ENCODE results near the gene PCDHB5.
A peak's percentile ranks its signal among the peaks of the same experiment; 100 is the strongest.
"Not testable (repeated sequence)": the region's sequence is repeated elsewhere in the genome, so short reads cannot be mapped to it uniquely, and the experiment has no call there.

Gene PCDHB5

DNA sequence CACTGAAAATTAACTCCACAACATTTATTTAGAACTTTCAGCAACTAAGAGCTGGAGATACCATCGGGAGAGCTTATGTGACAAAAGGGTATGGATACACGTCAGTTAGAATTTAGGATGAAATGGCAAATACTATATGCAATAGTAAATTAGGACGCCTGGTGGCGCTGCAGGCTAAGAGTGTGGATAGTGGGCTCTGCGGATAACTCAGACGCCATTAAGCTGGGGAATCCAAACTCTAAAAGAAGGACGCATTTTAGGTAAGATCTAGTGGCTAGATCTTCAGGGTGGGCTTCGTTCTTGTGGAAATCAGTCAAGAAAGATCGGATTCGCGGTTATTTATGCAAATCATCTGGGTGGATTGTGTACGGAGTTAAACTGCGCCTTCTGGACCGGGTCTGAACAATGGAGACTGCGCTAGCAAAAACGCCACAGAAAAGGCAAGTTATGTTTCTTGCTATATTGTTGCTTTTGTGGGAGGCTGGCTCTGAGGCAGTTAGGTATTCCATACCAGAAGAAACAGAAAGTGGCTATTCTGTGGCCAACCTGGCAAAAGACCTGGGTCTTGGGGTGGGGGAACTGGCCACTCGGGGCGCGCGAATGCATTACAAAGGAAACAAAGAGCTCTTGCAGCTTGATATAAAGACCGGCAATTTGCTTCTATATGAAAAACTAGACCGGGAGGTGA, at the start of gene PCDHB5:
Gene PCDHB5, plus strand, starts transcription at position 177 of the 688 bp plus-strand sequence. Its CDS starts 229 bp downstream, at position 406.
- Mint-ChIP-seq H3K4me3 (peak within 1 kb of the TSS; percentile 11 to 50), H3K27ac (no peak within 1 kb of the TSS), H3K9me3 (peaks cover 18 to 22% of the 10 kb centered on the region in 2 donors), H3K36me3 (peaks cover 7 to 10% of the 10 kb centered on the region in 2 donors), H3K27me3 (peaks cover 10 to 40% of the 10 kb centered on the region in 2 donors), H3K4me1 (peaks cover 6 to 8% of the 10 kb centered on the region in 2 donors)
- DNase-seq (no peak), ATAC-seq (replicated peaks) (no peak)

- peaks cover 27 to 43% of the 10 kb centered on the region in 2 donors for H3K27me3 Mint-ChIP-seq
- no peak for ATAC-seq (replicated peaks)
- no peak for DNase-seq
- peak within 1 kb of the TSS; percentile 44 for H3K27ac Mint-ChIP-seq
- H3K36me3 Mint-ChIP-seq: peaks cover 6% of the 10 kb centered on the region in 2 donors
- peaks cover 6 to 17% of the 10 kb centered on the region in 2 donors for H3K9me3 Mint-ChIP-seq
- no peaks in the 10 kb centered on the region for H3K4me1 Mint-ChIP-seq
- H3K4me3 Mint-ChIP-seq: no peak within 1 kb of the TSS
These were observed 40.3 kb upstream of the PCDHB5 start, which contains the start of gene PCDHB2 for GRCh38 chr5:141094481-141095262. TSS of gene PCDHB2 (plus strand) at chr5:141094615. CDS start at chr5:141094791, 176 bp downstream.

- peaks cover 31 to 47% of the 10 kb centered on the region in 2 donors for H3K27me3 Mint-ChIP-seq
- no peak for DNase-seq
These were observed 39.8 kb upstream of the PCDHB5 start for GRCh38 chr5:141095263-141095641.

DNA sequence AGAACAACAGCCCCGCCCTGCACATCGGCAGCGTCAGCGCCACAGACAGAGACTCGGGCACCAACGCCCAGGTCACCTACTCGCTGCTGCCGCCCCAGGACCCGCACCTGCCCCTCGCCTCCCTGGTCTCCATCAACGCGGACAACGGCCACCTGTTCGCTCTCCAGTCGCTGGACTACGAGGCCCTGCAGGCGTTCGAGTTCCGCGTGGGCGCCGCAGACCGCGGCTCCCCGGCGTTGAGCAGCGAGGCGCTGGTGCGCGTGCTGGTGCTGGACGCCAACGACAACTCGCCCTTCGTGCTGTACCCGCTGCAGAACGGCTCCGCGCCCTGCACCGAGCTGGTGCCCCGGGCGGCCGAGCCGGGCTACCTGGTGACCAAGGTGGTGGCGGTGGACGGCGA, 38.8 kb upstream of the PCDHB5 start:
- peaks cover 11 to 21% of the 10 kb centered on the region in 2 donors for H3K9me3 Mint-ChIP-seq
- H3K4me3 Mint-ChIP-seq; H3K4me1 Mint-ChIP-seq; ATAC-seq (replicated peaks); H3K27ac Mint-ChIP-seq; DNase-seq; H3K36me3 Mint-ChIP-seq: not testable (repeated sequence)
- H3K27me3 Mint-ChIP-seq: peaks cover 40 to 49% of the 10 kb centered on the region in 2 donors

More at GRCh38 chr5:141095263-141095641, 39.8 kb upstream of the PCDHB5 start:
- H3K36me3 Mint-ChIP-seq: peaks cover 6% of the 10 kb centered on the region in 2 donors
- H3K9me3 Mint-ChIP-seq: peaks cover 7 to 18% of the 10 kb centered on the region in 2 donors
- no peak overlapping the region for H3K4me3 Mint-ChIP-seq
- H3K27ac Mint-ChIP-seq: no peak overlapping the region
- H3K4me1 Mint-ChIP-seq: peaks cover 0 to 1% of the 10 kb centered on the region in 2 donors
- ATAC-seq (replicated peaks): no peak

DNA sequence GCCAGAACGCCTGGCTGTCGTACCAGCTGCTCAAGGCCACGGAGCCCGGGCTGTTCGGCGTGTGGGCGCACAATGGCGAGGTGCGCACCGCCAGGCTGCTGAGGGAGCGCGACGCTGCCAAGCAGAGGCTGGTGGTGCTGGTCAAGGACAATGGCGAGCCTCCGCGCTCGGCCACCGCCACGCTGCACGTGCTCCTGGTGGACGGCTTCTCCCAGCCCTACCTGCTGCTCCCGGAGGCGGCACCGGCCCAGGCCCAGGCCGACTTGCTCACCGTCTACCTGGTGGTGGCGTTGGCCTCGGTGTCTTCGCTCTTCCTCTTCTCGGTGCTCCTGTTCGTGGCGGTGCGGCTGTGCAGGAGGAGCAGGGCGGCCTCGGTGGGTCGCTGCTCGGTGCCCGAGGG, 38.4 kb upstream of the PCDHB5 start:
- H3K4me1 Mint-ChIP-seq; H3K36me3 Mint-ChIP-seq; H3K4me3 Mint-ChIP-seq; DNase-seq; H3K27ac Mint-ChIP-seq; ATAC-seq (replicated peaks): not testable (repeated sequence)
- Mint-ChIP-seq H3K27me3 (peaks cover 40 to 53% of the 10 kb centered on the region in 2 donors), H3K9me3 (peaks cover 12 to 21% of the 10 kb centered on the region in 2 donors)

GRCh38 chr5:141100243-141100805, 34.7 kb upstream of the PCDHB5 start, which contains the start of gene PCDHB3:
TSS of gene PCDHB3 (plus strand) at chr5:141100473. CDS start at chr5:141100650, 177 bp downstream.
- Mint-ChIP-seq H3K4me1 (peaks cover 0 to 6% of the 10 kb centered on the region in 2 donors), H3K9me3 (peaks cover 4 to 11% of the 10 kb centered on the region in 2 donors), H3K27ac (no peak within 1 kb of the TSS), H3K36me3 (peaks cover 0 to 4% of the 10 kb centered on the region in 2 donors), H3K4me3 (peak within 1 kb of the TSS in 1 of 2 donors; percentile 42), H3K27me3 (peaks cover 24 to 37% of the 10 kb centered on the region in 2 donors)
- DNase-seq (no peak), ATAC-seq (replicated peaks) (no peak)

GRCh38 chr5:141101059-141101458, 33.9 kb upstream of the PCDHB5 start:
- Mint-ChIP-seq H3K4me3 (no peak overlapping the region), H3K27me3 (peaks cover 19 to 30% of the 10 kb centered on the region in 2 donors), H3K27ac (no peak overlapping the region), H3K4me1 (peaks cover 0 to 6% of the 10 kb centered on the region in 2 donors), H3K36me3 (peaks cover 0 to 4% of the 10 kb centered on the region in 2 donors), H3K9me3 (peaks cover 4 to 11% of the 10 kb centered on the region in 2 donors)
- DNase-seq (no peak), ATAC-seq (replicated peaks) (no peak)

- DNase-seq; ATAC-seq (replicated peaks); H3K4me1 Mint-ChIP-seq; H3K36me3 Mint-ChIP-seq; H3K27ac Mint-ChIP-seq; H3K4me3 Mint-ChIP-seq: not testable (repeated sequence)
- Mint-ChIP-seq H3K27me3 (peaks cover 18 to 29% of the 10 kb centered on the region in 2 donors), H3K9me3 (peaks cover 4 to 11% of the 10 kb centered on the region in 2 donors)
These were observed 32.9 kb upstream of the PCDHB5 start for GRCh38 chr5:141102070-141102469.

- Mint-ChIP-seq H3K9me3 (peaks cover 4 to 11% of the 10 kb centered on the region in 2 donors), H3K27me3 (peaks cover 18 to 29% of the 10 kb centered on the region in 2 donors)
- not testable (repeated sequence) for H3K4me1 Mint-ChIP-seq; H3K4me3 Mint-ChIP-seq; H3K27ac Mint-ChIP-seq; H3K36me3 Mint-ChIP-seq; DNase-seq; ATAC-seq (replicated peaks)
These were observed 32.5 kb upstream of the PCDHB5 start for GRCh38 chr5:141102471-141102870.

GRCh38 chr5:141105350-141105749, 29.7 kb upstream of the PCDHB5 start:
- H3K27me3 Mint-ChIP-seq: peaks cover 7 to 16% of the 10 kb centered on the region in 2 donors
- no peak for DNase-seq
- peaks cover 3 to 7% of the 10 kb centered on the region in 2 donors for H3K9me3 Mint-ChIP-seq
- ATAC-seq (replicated peaks): no peak
- H3K27ac Mint-ChIP-seq: no peak overlapping the region
- peaks cover 0 to 2% of the 10 kb centered on the region in 2 donors for H3K36me3 Mint-ChIP-seq
- peaks cover 0 to 3% of the 10 kb centered on the region in 2 donors for H3K4me1 Mint-ChIP-seq
- H3K4me3 Mint-ChIP-seq: no peak overlapping the region

- Mint-ChIP-seq H3K36me3 (peaks cover under 1 to 10% of the 10 kb centered on the region in 2 donors), H3K4me3 (no peak overlapping the region), H3K27me3 (peaks cover 18 to 26% of the 10 kb centered on the region in 2 donors), H3K9me3 (peaks cover 21 to 28% of the 10 kb centered on the region in 2 donors), H3K27ac (no peak overlapping the region), H3K4me1 (no peaks in the 10 kb centered on the region)
- no peak for DNase-seq
- ATAC-seq (replicated peaks): no peak
These were observed 15.8 kb upstream of the PCDHB5 start for GRCh38 chr5:141119250-141119649.

DNA sequence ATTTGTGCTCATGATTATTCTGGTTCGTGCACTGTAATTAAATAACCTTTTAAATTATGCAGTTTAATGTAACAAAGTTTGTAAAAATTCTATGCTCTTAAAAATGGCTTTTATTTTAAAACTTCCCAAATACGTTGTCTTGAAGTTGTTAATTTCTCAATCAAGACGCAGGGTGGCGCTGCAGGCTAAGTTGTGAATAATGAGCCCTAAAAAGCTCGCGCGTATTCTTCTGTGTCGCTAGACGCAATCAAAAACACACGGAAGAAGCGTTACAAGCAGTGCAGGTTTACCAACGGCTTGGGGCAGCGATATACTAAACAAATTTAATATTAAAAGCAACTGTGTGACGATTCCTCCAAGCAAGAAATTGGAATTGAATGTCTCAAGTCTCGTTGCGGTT, 13.4 kb upstream of the PCDHB5 start, which contains the start of gene PCDHB4:
Gene PCDHB4, plus strand, starts transcription at position 256 of the 400 bp plus-strand sequence. CDS start 181 bp downstream, outside the sequence.
- Mint-ChIP-seq H3K4me1 (no peaks in the 10 kb centered on the region), H3K36me3 (peaks cover 0 to 5% of the 10 kb centered on the region in 2 donors), H3K9me3 (peaks cover 3 to 14% of the 10 kb centered on the region in 2 donors), H3K27me3 (peaks cover 18 to 24% of the 10 kb centered on the region in 2 donors), H3K27ac (no peak within 1 kb of the TSS), H3K4me3 (no peak within 1 kb of the TSS)
- DNase-seq (no peak), ATAC-seq (replicated peaks) (no peak)

GRCh38 chr5:141121985-141122384, 13.0 kb upstream of the PCDHB5 start:
- H3K9me3 Mint-ChIP-seq: peaks cover 0 to 11% of the 10 kb centered on the region in 2 donors
- DNase-seq: no peak
- H3K27me3 Mint-ChIP-seq: peaks cover 18 to 24% of the 10 kb centered on the region in 2 donors
- no peak overlapping the region for H3K4me3 Mint-ChIP-seq
- H3K36me3 Mint-ChIP-seq: peaks cover 0 to 3% of the 10 kb centered on the region in 2 donors
- ATAC-seq (replicated peaks): no peak
- no peaks in the 10 kb centered on the region for H3K4me1 Mint-ChIP-seq
- no peak overlapping the region for H3K27ac Mint-ChIP-seq
